Measurements from ENCODE around the gene KRT28. TPM values are rescaled to one million over a fixed set of nuclear protein-coding genes. Genes with fewer than 3 reads are reported as not detected.

The KRT28 gene
- polyA plus RNA-seq, 1 experiment = not detected

GRCh38 chr17:40820228-40820838 is 20.6 kb upstream of the KRT28 start:
- CTCF ChIA-PET = interaction anchor here (1.0 to 2.4 kb wide), 6 partner anchors 17 to 847 kb away, joined by 3 to 18 read pairs (median 7); no protein-coding TSS in a partner anchor
- no peaks in the 10 kb centered on the region for H3K9me3 ChIP-seq (ENCODE audit: control insufficient read depth, insufficient read depth, low read length)

GRCh38 chr17:40819528-40820125 is 19.9 kb upstream of the KRT28 start:
- no peak for TF ChIP-seq CTCF (IDR thresholded peaks at IDR 0.05; ENCODE audit: low read depth, low read length)
- Histone ChIP-seq H3K27ac (ENCODE audit: low read depth, low read length) (peak overlapping the region; percentile 59), H3K9me3 (ENCODE audit: control insufficient read depth, insufficient read depth, low read length) (no peaks in the 10 kb centered on the region), H3K27me3 (ENCODE audit: control insufficient read depth, insufficient read depth, low read length) (no peaks in the 10 kb centered on the region), H3K4me3 (ENCODE audit: low read depth, low read length) (peak overlapping the region; percentile 73)
- no peak for DNase-seq (ENCODE audit: low read depth, low spot score)
- ChIA-PET CTCF (interaction anchor here (1.0 to 2.4 kb wide), 7 partner anchors 16 to 848 kb away, joined by 3 to 18 read pairs (median 7); no protein-coding TSS in a partner anchor), POLR2A (interaction anchor here (0.6 to 1.4 kb wide), 5 partner anchors 14 to 869 kb away, joined by 3 to 10 read pairs (median 3); partner anchors contain the start of genes EIF1 and SMARCE1)

More at GRCh38 chr17:40820228-40820838, 20.6 kb upstream of the KRT28 start:
- Histone ChIP-seq H3K4me3 (ENCODE audit: low read depth, low read length) (no peak overlapping the region), H3K27ac (ENCODE audit: low read depth, low read length) (no peak overlapping the region), H3K27me3 (ENCODE audit: control insufficient read depth, insufficient read depth, low read length) (no peaks in the 10 kb centered on the region)
- DNase-seq (ENCODE audit: low read depth, low spot score) = no peak
- no peak for TF ChIP-seq CTCF (IDR thresholded peaks at IDR 0.05; ENCODE audit: low read depth, low read length)
- POLR2A ChIA-PET = interaction anchor here (0.6 to 1.0 kb wide), 2 partner anchors 14 to 868 kb away, joined by 3 read pairs; no protein-coding TSS in a partner anchor

- POLR2A ChIA-PET = interaction anchor here (0.6 to 1.4 kb wide), 10 partner anchors 9 to 870 kb away, joined by 3 to 10 read pairs (median 4); partner anchors contain the start of genes EIF1 and SMARCE1
Observed at GRCh38 chr17:40818733-40819527, 19.2 kb upstream of the KRT28 start.

GRCh38 chr17:40818343-40818732 is 18.6 kb upstream of the KRT28 start:
- Histone ChIP-seq H3K27ac (ENCODE audit: low read depth, low read length) (peak overlapping the region; percentile 80), H3K27me3 (ENCODE audit: control insufficient read depth, insufficient read depth, low read length) (no peaks in the 10 kb centered on the region), H3K4me3 (ENCODE audit: low read depth, low read length) (peak overlapping the region; percentile 64), H3K9me3 (ENCODE audit: control insufficient read depth, insufficient read depth, low read length) (no peaks in the 10 kb centered on the region)
- DNase-seq (ENCODE audit: low read depth, low spot score) = no peak
- ChIA-PET POLR2A (interaction anchor here (0.6 to 1.4 kb wide), 9 partner anchors 9 to 870 kb away, joined by 3 to 10 read pairs (median 4); partner anchors contain the start of genes EIF1 and SMARCE1), CTCF (interaction anchor here (0.6 to 2.4 kb wide), 8 partner anchors 504 to 849 kb away, joined by 3 to 18 read pairs (median 4); no protein-coding TSS in a partner anchor)
- TF ChIP-seq CTCF (IDR thresholded peaks at IDR 0.05; ENCODE audit: low read depth, low read length) = no peak

More at GRCh38 chr17:40818733-40819527, 19.2 kb upstream of the KRT28 start:
- peak overlapping the region; percentile 73 for H3K4me3 ChIP-seq (ENCODE audit: low read depth, low read length)
- CTCF ChIA-PET = interaction anchor here (0.6 to 2.4 kb wide), 9 partner anchors 504 to 848 kb away, joined by 3 to 18 read pairs (median 5); no protein-coding TSS in a partner anchor
- H3K27me3 ChIP-seq (ENCODE audit: control insufficient read depth, insufficient read depth, low read length) = no peaks in the 10 kb centered on the region
- H3K27ac ChIP-seq (ENCODE audit: low read depth, low read length) = peak overlapping the region; percentile 80
- TF ChIP-seq CTCF (IDR thresholded peaks at IDR 0.05; ENCODE audit: low read depth, low read length) = no peak
- no peaks in the 10 kb centered on the region for H3K9me3 ChIP-seq (ENCODE audit: control insufficient read depth, insufficient read depth, low read length)
- DNase-seq (ENCODE audit: low read depth, low spot score) = peak; percentile 30

Measured in AG04450 (cell line).